K562 (cell line): ENCODE measurements around the gene GAP43. TPM values are rescaled to one million over a fixed set of nuclear protein-coding genes. Genes with fewer than 3 reads are reported as not detected.

Source experiments
- ATAC-seq: fragments of 200-7000 bp; cut with Tn5 transposase; 3 replicates; pipeline ENCODE4 v1.9.1; 2020; ENCODE audit warnings: moderate library complexity
- BruUV-seq: library from RNA; stranded (reverse); fragments of 400-500 nt; replicated peaks from 2 replicates; lab custom pipeline; 2021; lab: Mats Ljungman, UMichigan
- CTCF ChIA-PET: fragments of 300-600 bp; formaldehyde crosslinking; extraction: SDS; loops from one replicate; lab custom pipeline; 2021; ENCODE audit warnings: low intra/inter-chr PET ratio; lab: Yijun Ruan, JAX
- POLR2A ChIA-PET: fragments of 300-600, 350-650 bp; sonication (Branson Sonifier 250); formaldehyde crosslinking; extraction: SDS; loops from one replicate; lab custom pipeline; 2021; ENCODE audit warnings: antibody characterized with exemption, inconsistent platforms; lab: Yijun Ruan, JAX
- DNase-seq, 4 experiments: peaks; one replicate each; pipeline versions ENCODE4 v3.0.0 to v3.0.0-alpha.2; 2011 to 2018; ENCODE audit warnings: low spot score in 3 of 4, mixed read lengths in 3 of 4; ENCODE audit errors: extremely low read depth in 1 of 4
- FAIRE-seq: peaks from 2 replicates; lab custom pipeline; 2011; peaks lifted over from hg19 to GRCh38; lab: Jason Lieb, UNC
- H2AFZ ChIP-seq: 2 replicates; pipeline ENCODE4 v1.6.0; 2011; ENCODE audit warnings: low read depth, low read length, control low read depth, inconsistent platforms
- H3K27ac ChIP-seq: fragments of 200-600 bp; 3 replicates; pipeline ENCODE4 v1.8.0; 2011; ENCODE audit warnings: low read depth, mild to moderate bottlenecking, control low read depth, inconsistent platforms, low read length, moderate library complexity, mixed read lengths; ENCODE audit errors: extremely low read depth
- H3K27me3 ChIP-seq, 2 experiments: fragments of 300-600 bp in 1 of 2; 2 replicates in 1 of 2; 3 replicates in 1 of 2; pipeline versions ENCODE4 v1.6.0 to v1.8.0; 2011; ENCODE audit warnings: inconsistent platforms in 2 of 2, low read length in 2 of 2, mild to moderate bottlenecking in 1 of 2, mixed read lengths in 1 of 2, moderate library complexity in 1 of 2; ENCODE audit not compliant: control insufficient read depth in 2 of 2, insufficient read depth in 2 of 2
- H3K36me3 ChIP-seq: fragments of 300-600 bp; 3 replicates; pipeline ENCODE4 v1.8.0; 2011; ENCODE audit warnings: mild to moderate bottlenecking, low read length, inconsistent platforms; ENCODE audit not compliant: control insufficient read depth, insufficient read depth
- H3K4me1 ChIP-seq, 2 experiments: fragments of 200-600 bp in 1 of 2; replicated peaks in 1 of 2; 2 replicates in 1 of 2; 3 replicates in 1 of 2; pipeline versions ENCODE4 v1.5.1 to v1.8.0; 2011; ENCODE audit warnings: inconsistent platforms in 2 of 2, low read length in 2 of 2, mild to moderate bottlenecking in 1 of 2, mixed read lengths in 1 of 2, moderate library complexity in 1 of 2; ENCODE audit not compliant: control insufficient read depth in 2 of 2, insufficient read depth in 2 of 2
- H3K4me2 ChIP-seq: 2 replicates; pipeline ENCODE4 v1.6.1; 2011; ENCODE audit warnings: low read length, control low read depth, inconsistent platforms, mixed read lengths; ENCODE audit not compliant: insufficient read depth
- H3K4me3 ChIP-seq: fragments of 200-600 bp; sonication (generic), shearing (Covaris generic); 2 replicates; pipeline ENCODE4 v1.5.1; 2016; ENCODE audit warnings: control low read depth, inconsistent platforms
- H3K79me2 ChIP-seq: fragments of 200-600 bp; 3 replicates; pipeline ENCODE4 v1.8.0; 2011; ENCODE audit warnings: low read length, inconsistent platforms; ENCODE audit not compliant: control insufficient read depth, insufficient read depth
- H3K9ac ChIP-seq, 2 experiments: 2 replicates each; pipeline versions ENCODE4 v1.6.0 to v1.6.1; 2011; ENCODE audit warnings: low read depth in 2 of 2, low read length in 2 of 2, control low read depth in 1 of 2, inconsistent platforms in 1 of 2, mild to moderate bottlenecking in 1 of 2, mixed read lengths in 1 of 2; ENCODE audit not compliant: insufficient read depth in 1 of 2
- H3K9me1 ChIP-seq: one replicate; pipeline ENCODE4 v1.6.0; 2011; ENCODE audit warnings: inconsistent platforms, mild to moderate bottlenecking, low read length, moderate library complexity; ENCODE audit not compliant: control insufficient read depth, insufficient read depth
- H3K9me3 ChIP-seq: replicated peaks from 2 replicates; pipeline ENCODE4 v1.5.1; 2011; ENCODE audit warnings: low read depth, low read length, inconsistent platforms; ENCODE audit not compliant: control insufficient read depth, insufficient read depth
- H4K20me1 ChIP-seq: replicated peaks from 2 replicates; pipeline ENCODE4 v1.6.1; 2011; ENCODE audit warnings: low read length, inconsistent platforms, mixed read lengths; ENCODE audit not compliant: control insufficient read depth, insufficient read depth
- CHD2 ChIP-seq: IDR thresholded peaks from 2 replicates; pipeline ENCODE4 v1.6.1; 2011; ENCODE audit warnings: low read depth, low read length
- ETV1 ChIP-seq: fragments of 450-650 bp; conservative IDR thresholded peaks from 2 replicates; pipeline ENCODE4 v1.6.1; 2016; ENCODE audit warnings: missing genetic modification characterization, control low read depth, low read depth, missing compliant biosample characterization
- ETV5 ChIP-seq: sonication (generic); formaldehyde crosslinking; IDR thresholded peaks from 2 replicates; pipeline ENCODE4 v1.4.0; 2020; ENCODE audit warnings: low read depth, mild to moderate bottlenecking, missing genetic modification reagents
- EWSR1 ChIP-seq: fragments of 450-650 bp; IDR thresholded peaks from 2 replicates; pipeline ENCODE4 v1.6.1; 2018; ENCODE audit warnings: borderline replicate concordance, mild to moderate bottlenecking, low read depth, moderate library complexity; ENCODE audit not compliant: partially characterized antibody
- KDM4B ChIP-seq, 2 experiments: fragments of 450-650 bp in 1 of 2; sonication (generic) in 1 of 2; IDR thresholded peaks; 2 replicates each; pipeline ENCODE4 v1.6.1; 2016 to 2017; ENCODE audit warnings: borderline replicate concordance in 2 of 2, antibody characterized with exemption in 1 of 2, low read depth in 1 of 2, mild to moderate bottlenecking in 1 of 2
- LEF1 ChIP-seq: fragments of 450-650 bp; IDR thresholded peaks from 2 replicates; pipeline ENCODE4 v1.6.1; 2016; ENCODE audit warnings: mild to moderate bottlenecking
- MBD2 ChIP-seq: sonication (generic); IDR thresholded peaks from 2 replicates; pipeline ENCODE4 v1.6.1; 2016; ENCODE audit warnings: low read depth, borderline replicate concordance
- NCOA4 ChIP-seq: fragments of 450-650 bp; IDR thresholded peaks from 2 replicates; pipeline ENCODE4 v1.6.1; 2018; ENCODE audit warnings: mild to moderate bottlenecking; ENCODE audit not compliant: partially characterized antibody
- NFE2L1 ChIP-seq: fragments of 450-650 bp; IDR thresholded peaks from 2 replicates; pipeline ENCODE4 v1.6.1; 2016; ENCODE audit warnings: missing genetic modification characterization, low read depth, mild to moderate bottlenecking, missing compliant biosample characterization, moderate library complexity, borderline replicate concordance
- SNIP1 ChIP-seq: fragments of 450-650 bp; IDR thresholded peaks from 2 replicates; pipeline ENCODE4 v1.7.1; 2017; ENCODE audit warnings: low read depth, mild to moderate bottlenecking
- ZFX ChIP-seq: sonication (generic); formaldehyde crosslinking; IDR thresholded peaks from 2 replicates; pipeline ENCODE4 v1.8.0; 2022; ENCODE audit warnings: mild to moderate bottlenecking, missing genetic modification reagents, moderate library complexity
- ZNF184 ChIP-seq: sonication (generic); formaldehyde crosslinking; IDR thresholded peaks from 2 replicates; pipeline ENCODE4 v1.5.0; 2020; ENCODE audit warnings: missing genetic modification reagents
- ZNF282 ChIP-seq: sonication (generic); formaldehyde crosslinking; IDR thresholded peaks from 2 replicates; pipeline ENCODE4 v1.8.1; 2023; ENCODE audit warnings: missing genetic modification reagents
- ZNF79 ChIP-seq: fragments of 250-450 bp; sonication (Bioruptor Pico); IDR thresholded peaks from 2 replicates; pipeline ENCODE4 v1.4.0; 2020; ENCODE audit warnings: low read depth, mild to moderate bottlenecking, moderate library complexity
- in situ Hi-C: fragments of 300-500 bp; cut with MboI; formaldehyde crosslinking; loops from 4 replicates; pipeline ENCODE4 v1.15.0; 2018; ENCODE audit warnings: inconsistent platforms, mixed read lengths
- intact Hi-C: fragments of 100-400 bp; cut with micrococcal nuclease; formaldehyde crosslinking; loops from 2 replicates; pipeline ENCODE4 v1.14.2; 2022
- polyA plus RNA-seq, 8 experiments: library from polyadenylated mRNA; depleted of rRNA in 4 of 8; stranded (reverse) in 5 of 8; unstranded in 3 of 8; fragments of >200 nt; fragmentation: Nextera tagmentation in 2 of 8; fragmentation: Illumina TruSeq in 1 of 8; extraction: Ambion mirVana in 2 of 8; extraction: Trizol in 1 of 8; gene quantifications; 2 replicates each; pipeline versions ENCODE4 v1.2.1 to v1.2.3, GENCODE V29; 2011 to 2014; ENCODE audit warnings: inconsistent platforms in 1 of 8, missing spikeins in 1 of 8
- total RNA-seq, 7 experiments: library from RNA; depleted of rRNA in 6 of 7; stranded (reverse); fragments of >200 nt in 6 of 7; fragmentation: Illumina TruSeq in 2 of 7; extraction: Trizol in 2 of 7; gene quantifications; 2 replicates each; pipeline versions ENCODE4 v1.2.1 to v1.2.3, GENCODE V29; 2011 to 2021; ENCODE audit warnings: low replicate concordance in 1 of 7
- TF ChIP-seq, protein P1 (sequence below), 2 experiments: IDR thresholded peaks; 2 replicates each; pipeline ENCODE4 v1.6.1; 2012; ENCODE audit warnings: improper control_type of control experiment in 2 of 2, low read depth in 2 of 2, low read length in 2 of 2, borderline replicate concordance in 1 of 2
- TF ChIP-seq, protein P2 (sequence below): fragments of 450-650 bp; IDR thresholded peaks from one replicate; pipeline ENCODE4 v1.6.1; 2018; ENCODE audit warnings: mild to moderate bottlenecking, moderate library complexity; ENCODE audit not compliant: partially characterized antibody

Gene GAP43
- total and polyA plus RNA-seq, 9 of the 15 experiments (the other 6 are each of a cell fraction or from before 2014, with no cell fraction given): 0.04 to 0.11 (median 0.09) TPM; not detected in 6

GRCh38 chr3:115632026-115632425 lies 8.7 kb downstream of the GAP43 start:
- H4K20me1 ChIP-seq: no peaks in the 10 kb centered on the region
- H3K4me2 ChIP-seq: no peak overlapping the region
- no peaks in the 10 kb centered on the region for H3K4me1 ChIP-seq
- H3K27ac ChIP-seq: no peak overlapping the region
- no TSS peak for BruUV-seq
- no peak for TF ChIP-seq ZNF79
- no peak for TF ChIP-seq MBD2
- no peak for TF ChIP-seq ZNF184 (CRISPR knock-in tag)
- no peak for TF ChIP-seq ETV5 (CRISPR knock-in tag)
- no peak for TF ChIP-seq ETV1 (tag)
- no peak for TF ChIP-seq KDM4B (IDR thresholded peaks at IDR 0.05; ENCODE audit: borderline replicate concordance in 2 of 2, low read depth in 1 of 2)
- no peak for TF ChIP-seq EWSR1
- no peak for TF ChIP-seq LEF1
- TF ChIP-seq, protein P1, sequence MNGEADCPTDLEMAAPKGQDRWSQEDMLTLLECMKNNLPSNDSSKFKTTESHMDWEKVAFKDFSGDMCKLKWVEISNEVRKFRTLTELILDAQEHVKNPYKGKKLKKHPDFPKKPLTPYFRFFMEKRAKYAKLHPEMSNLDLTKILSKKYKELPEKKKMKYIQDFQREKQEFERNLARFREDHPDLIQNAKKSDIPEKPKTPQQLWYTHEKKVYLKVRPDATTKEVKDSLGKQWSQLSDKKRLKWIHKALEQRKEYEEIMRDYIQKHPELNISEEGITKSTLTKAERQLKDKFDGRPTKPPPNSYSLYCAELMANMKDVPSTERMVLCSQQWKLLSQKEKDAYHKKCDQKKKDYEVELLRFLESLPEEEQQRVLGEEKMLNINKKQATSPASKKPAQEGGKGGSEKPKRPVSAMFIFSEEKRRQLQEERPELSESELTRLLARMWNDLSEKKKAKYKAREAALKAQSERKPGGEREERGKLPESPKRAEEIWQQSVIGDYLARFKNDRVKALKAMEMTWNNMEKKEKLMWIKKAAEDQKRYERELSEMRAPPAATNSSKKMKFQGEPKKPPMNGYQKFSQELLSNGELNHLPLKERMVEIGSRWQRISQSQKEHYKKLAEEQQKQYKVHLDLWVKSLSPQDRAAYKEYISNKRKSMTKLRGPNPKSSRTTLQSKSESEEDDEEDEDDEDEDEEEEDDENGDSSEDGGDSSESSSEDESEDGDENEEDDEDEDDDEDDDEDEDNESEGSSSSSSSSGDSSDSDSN (IDR thresholded peaks at IDR 0.05; ENCODE audit: borderline replicate concordance in 1 of 2, low read depth in 2 of 2, low read length in 2 of 2): no peak
- TF ChIP-seq ZFX (CRISPR knock-in tag): no peak
- no peak for TF ChIP-seq NFE2L1
- no peak for TF ChIP-seq SNIP1
- TF ChIP-seq ZNF282 (CRISPR knock-in tag): no peak
- no peak for TF ChIP-seq CHD2
- TF ChIP-seq NCOA4: no peak
- TF ChIP-seq, protein P2, sequence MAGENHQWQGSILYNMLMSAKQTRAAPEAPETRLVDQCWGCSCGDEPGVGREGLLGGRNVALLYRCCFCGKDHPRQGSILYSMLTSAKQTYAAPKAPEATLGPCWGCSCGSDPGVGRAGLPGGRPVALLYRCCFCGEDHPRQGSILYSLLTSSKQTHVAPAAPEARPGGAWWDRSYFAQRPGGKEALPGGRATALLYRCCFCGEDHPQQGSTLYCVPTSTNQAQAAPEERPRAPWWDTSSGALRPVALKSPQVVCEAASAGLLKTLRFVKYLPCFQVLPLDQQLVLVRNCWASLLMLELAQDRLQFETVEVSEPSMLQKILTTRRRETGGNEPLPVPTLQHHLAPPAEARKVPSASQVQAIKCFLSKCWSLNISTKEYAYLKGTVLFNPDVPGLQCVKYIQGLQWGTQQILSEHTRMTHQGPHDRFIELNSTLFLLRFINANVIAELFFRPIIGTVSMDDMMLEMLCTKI: no peak
- TF ChIP-seq, all 486 proteins: peak for 0
- Histone ChIP-seq H3K9ac (no peak overlapping the region), H2AFZ (no peak overlapping the region), H3K9me3 (no peaks in the 10 kb centered on the region), H3K36me3 (no peaks in the 10 kb centered on the region), H3K9me1 (no peaks in the 10 kb centered on the region), H3K79me2 (no peaks in the 10 kb centered on the region), H3K4me3 (no peak overlapping the region), H3K27me3 (no peaks in the 10 kb centered on the region)
- ATAC-seq: no peak
- ChIA-PET POLR2A (no interaction called here), CTCF (no interaction called here)
- DNase-seq: no peak
- intact Hi-C loops: no loop called here
- no peak for FAIRE-seq
- in situ Hi-C loops: no loop called here
